GM04504 (cell line): Measurements from ENCODE around the gene PDHA2.
"Not testable (repeated sequence)": the region's sequence is repeated elsewhere in the genome, so short reads cannot be mapped to it uniquely, and the experiment has no call there.

Experiments
- DNase-seq: peaks from one replicate; pipeline ENCODE4 v3.0.0-alpha.2; 2012; ENCODE audit warnings: low read depth

Gene PDHA2

DNA sequence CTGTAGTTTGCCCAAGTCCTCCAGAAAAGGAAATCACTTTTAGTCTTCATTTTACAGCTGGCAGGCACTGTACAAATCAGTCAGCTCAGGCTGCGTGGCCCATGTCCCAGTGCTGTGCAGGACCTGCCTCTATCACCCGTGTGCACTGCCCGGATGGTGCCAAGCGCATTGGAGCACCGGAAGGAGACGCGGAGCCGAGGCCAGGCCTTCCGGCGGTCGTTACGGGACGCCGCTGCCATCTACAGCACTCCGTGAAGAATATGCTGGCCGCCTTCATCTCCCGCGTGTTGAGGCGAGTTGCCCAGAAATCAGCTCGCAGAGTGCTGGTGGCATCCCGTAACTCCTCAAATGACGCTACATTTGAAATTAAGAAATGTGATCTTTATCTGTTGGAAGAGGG is at the start of gene PDHA2:
PDHA2 (plus strand) TSS at position 203 of the 400 bp plus-strand sequence; CDS start at position 261, 58 bp downstream.
- no peak for DNase-seq

DNA sequence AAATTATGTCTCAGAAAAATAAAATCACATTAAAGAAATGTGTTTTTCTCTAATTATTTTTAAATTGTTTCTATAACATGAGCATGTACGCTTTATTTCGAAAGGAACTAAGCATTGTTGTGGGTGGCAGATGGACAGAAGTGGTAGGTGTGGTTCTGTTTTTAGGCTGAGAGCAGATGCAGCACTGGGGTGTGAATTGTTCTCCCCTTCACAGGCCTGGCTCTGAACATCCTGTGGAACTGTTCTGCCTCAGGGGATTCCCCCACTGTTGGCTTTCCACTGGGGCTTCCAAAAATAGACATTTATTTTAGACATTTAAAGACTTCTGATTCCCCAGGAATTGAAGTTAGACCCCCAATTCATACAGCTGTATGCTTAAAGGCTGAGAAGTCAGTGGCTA is 41.9 kb upstream of the PDHA2 start:
- DNase-seq = no peak

- no peak for DNase-seq
Observed at GRCh38 chr4:95798727-95799126, 41.2 kb upstream of the PDHA2 start.

DNA sequence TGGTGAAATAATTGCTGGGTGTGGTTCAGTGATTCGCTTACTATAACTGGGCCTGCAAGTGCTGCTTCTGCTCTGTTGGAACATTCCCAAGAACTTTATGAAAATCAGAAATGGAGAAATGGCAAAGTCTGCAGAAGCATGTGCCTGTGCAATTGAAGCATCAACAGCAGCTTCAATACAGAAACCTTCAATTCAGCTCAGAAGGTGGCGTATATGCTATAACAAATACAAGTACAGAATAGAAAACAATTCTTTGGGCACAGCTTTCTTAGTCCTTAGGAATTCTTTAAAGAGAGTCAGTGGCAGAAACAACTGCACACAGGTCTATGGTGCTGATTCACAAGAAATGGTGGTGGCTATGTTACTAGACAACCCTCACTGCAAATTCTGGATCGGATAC is 18.0 kb upstream of the PDHA2 start:
- no peak for DNase-seq

GRCh38 chr4:95825546-95825945 is 14.3 kb upstream of the PDHA2 start:
- no peak for DNase-seq

GRCh38 chr4:95830651-95831050 is 9.2 kb upstream of the PDHA2 start:
- no peak for DNase-seq

DNA sequence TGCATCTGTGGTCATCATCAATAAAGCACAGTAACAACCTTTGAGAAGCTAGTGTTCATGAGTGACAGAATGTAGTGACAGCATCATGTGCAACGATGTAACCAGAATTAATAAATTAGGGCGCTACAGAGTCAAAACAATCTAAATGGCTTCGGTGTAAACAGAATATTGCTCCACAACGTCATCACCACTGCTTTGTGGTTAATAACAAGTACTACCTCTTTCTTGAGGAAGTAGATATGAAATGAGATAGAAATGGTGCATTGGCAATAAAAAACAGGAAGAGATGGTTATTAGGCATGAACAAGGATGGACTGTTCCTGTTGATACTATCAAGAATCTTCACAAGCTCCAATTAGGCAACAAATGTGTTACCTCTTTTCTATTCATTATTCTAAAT is 8.7 kb upstream of the PDHA2 start:
- DNase-seq = no peak

DNA sequence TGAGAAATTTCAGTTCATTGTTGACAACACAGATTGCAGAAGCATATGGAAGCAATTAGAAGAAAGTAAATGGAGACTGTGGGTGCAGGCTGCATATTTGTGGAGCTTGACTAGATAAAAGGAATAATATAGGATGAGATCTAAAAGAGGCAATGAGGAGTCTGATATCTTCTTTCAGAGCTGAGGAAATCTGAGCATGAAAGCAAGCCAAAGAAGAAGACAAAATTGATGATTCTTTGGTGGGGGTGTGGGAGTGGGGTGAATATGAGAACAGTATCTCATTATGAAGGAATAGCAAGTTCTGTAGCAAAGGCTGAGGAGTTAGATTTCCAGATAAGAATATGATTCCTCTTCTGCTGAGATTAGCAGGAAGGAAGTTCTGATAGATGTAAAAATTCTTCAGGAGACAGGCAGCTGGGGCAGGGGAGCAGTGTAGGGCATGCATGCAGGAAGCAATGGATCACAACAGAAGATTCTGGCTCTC is 6.1 kb upstream of the PDHA2 start:
- no peak for DNase-seq

DNA sequence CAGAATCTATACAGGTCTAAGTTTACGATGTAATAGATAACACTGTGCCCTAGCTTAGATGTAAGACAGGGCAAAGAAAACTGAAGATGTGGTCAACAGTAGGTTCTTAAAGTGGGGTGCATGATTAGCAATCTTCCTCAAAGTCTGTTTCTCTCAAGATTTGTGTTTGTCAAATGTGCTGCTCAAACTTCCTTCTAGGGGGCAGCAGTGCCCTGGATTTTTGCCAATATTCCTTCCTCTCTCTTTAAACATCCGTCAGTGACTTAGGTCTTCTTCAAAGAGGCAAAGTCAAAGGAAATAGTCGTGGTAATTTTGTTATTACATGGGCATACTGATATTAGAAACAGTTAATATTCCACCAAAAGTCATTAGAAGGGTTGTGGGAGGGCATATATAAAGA is 4.2 kb upstream of the PDHA2 start:
- DNase-seq = no peak

- no peak for DNase-seq
Observed at GRCh38 chr4:95838192-95838591, 1.7 kb upstream of the PDHA2 start.

DNA sequence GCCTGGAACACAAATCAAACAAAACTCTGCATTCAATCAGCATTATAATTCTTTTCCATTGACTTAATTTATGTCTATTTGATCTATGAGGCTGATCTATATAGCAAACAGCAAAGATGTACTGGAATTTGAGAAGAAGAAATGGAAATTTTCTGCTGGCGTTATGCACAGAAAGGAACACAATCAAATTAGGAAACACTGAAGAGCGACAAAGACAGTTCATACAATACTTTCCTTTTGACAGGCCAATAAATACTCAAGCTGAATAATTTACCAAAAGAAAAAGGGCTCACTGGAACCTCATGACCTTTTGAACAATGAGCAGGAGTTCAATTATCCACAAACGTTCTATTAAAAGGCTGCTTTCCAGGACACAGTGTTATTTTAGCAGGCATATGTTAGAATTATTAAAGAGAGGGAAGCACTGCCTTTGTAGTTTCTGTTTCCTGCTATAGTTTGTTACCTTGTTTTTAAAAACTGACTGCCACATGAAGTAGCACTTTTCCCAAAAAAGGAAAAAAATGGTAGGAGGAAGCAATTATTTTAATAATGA is 8.1 kb downstream of the PDHA2 start:
- no peak for DNase-seq

DNA sequence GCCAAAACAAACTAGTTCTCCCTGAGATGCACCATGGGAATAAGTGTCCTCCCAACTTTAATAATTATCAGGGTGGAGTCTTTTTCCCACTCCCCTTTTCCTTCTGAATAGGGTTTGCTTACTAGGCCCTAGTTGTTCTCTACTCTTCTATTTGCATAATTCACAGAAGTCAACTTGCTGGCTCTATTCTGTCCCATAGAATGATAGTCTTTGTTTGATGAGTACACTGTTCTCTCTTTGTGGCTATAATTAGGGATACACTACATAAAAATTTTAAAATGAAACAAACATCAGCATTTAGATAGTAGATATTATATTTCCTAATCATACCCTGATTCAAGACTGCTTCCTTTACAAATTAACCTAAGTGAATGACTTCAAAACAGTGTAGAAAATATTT is 10.3 kb downstream of the PDHA2 start:
- DNase-seq = no peak

DNA sequence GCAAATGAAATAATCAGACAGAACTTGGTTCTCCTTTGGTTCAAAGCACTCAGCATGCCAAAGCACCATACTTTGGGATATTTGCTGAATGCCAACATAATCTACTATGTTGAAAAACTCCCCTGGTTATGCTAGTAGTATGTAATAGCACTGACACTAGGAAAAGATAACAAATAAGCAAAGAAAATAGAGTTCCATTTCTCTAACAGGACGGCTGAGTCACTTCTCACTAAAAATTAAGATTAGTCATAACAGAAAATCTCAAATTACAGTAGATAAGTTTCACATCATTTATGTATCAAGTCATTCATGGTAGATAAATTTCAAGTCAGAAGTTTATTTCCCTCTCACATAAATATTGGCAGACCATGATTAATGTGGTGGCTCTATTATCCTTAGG is 17.9 kb downstream of the PDHA2 start:
- no peak for DNase-seq

GRCh38 chr4:95867919-95868318 is 28.0 kb downstream of the PDHA2 start:
- DNase-seq = no peak

GRCh38 chr4:95869414-95869813 is 29.5 kb downstream of the PDHA2 start:
- DNase-seq = not testable (repeated sequence)

DNA sequence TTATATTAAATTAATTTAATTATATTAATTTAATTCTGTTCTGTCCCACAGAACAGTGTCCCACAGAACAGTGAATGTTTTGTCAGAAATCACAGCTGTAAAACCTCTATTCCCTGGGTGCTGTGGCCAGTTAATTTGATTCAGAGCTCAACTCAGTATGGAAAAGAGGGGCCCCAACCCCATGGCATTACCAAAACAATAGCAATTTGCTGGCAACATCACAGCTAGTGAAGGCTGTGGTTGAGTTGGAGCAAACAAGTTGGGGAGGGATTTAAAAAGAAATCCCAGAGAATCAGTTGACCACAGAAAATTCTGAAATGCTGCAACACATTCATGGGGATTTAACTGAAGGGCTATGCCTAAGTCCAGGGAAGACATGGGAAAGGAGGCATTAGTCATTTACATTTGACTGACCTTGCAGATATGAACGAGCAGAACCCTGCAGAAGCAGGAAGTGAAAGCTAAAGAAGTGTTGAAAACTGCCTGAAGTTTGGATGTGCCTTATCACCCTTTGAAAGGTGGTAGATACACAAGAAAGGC is 30.1 kb downstream of the PDHA2 start:
- no peak for DNase-seq

- no peak for DNase-seq
Observed at GRCh38 chr4:95877636-95878035, 37.7 kb downstream of the PDHA2 start.

DNA sequence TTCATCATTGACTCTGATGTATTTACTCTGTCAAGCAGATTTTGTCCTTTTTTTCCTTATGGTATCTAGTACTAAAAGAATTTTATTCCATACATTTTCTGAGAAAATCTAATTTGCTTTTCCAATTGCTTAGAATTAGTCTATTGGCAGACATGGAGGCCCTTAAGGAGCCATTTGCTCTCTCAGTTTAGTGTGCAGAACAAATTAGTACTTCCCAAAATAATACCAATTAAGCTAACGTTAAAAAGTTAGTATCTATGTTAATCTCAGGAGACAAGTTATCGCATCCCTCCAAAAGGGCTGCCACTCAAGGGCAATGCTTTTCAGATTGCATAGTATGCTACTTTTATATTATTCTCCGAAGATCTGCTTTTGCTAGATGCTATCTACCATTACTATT is 47.7 kb downstream of the PDHA2 start:
- DNase-seq = no peak

- DNase-seq = no peak
Observed at GRCh38 chr4:95889662-95890061, 49.8 kb downstream of the PDHA2 start.
